Ureter (tissue), 1 donor: ENCODE measurements around the gene ARL14EP. TPM values are rescaled to one million over a fixed set of nuclear protein-coding genes. Genes with fewer than 3 reads are reported as not detected.

Source experiments
- DNase-seq: peaks from one replicate; pipeline ENCODE4 v3.0.0-alpha.2; 2020; ENCODE audit warnings: low spot score
- total RNA-seq: library from RNA; stranded (reverse); gene quantifications from one replicate; pipeline ENCODE4 v1.2.4, GENCODE V29; 2023
- donor health status: DM: yes; HTN: yes; CAD: no.

Gene ARL14EP
- total RNA-seq, 1 donor from 2014 or later, result 37.6 TPM

DNA sequence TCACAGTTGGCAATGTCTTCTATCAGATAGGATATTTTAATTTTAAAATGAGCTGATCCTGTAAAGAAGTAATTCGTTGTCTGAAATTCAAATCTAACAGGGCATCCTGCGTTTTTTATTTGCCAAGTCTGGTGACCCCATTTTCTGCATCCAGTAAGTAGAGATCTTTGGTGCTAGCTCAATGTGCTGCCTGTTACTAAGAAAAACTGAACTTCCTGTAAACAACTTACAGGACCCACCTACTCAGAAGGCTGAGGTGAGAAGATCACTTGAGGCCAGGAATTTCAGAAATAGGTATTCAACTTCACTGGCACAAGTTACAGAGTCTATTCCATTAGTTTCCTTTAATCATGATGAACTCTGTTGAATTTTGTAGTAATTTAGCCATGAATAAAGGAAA lies 4.0 kb downstream of the ARL14EP start:
- no peak for DNase-seq

GRCh38 chr11:30328681-30329080 lies 5.8 kb downstream of the ARL14EP start:
- DNase-seq, result no peak

- DNase-seq, result no peak
Measured at GRCh38 chr11:30329150-30329940, 6.4 kb downstream of the ARL14EP start.

GRCh38 chr11:30333405-30333804 lies 10.5 kb downstream of the ARL14EP start:
- DNase-seq, result no peak

GRCh38 chr11:30342736-30343166 lies 19.8 kb downstream of the ARL14EP start:
- DNase-seq, result no peak

DNA sequence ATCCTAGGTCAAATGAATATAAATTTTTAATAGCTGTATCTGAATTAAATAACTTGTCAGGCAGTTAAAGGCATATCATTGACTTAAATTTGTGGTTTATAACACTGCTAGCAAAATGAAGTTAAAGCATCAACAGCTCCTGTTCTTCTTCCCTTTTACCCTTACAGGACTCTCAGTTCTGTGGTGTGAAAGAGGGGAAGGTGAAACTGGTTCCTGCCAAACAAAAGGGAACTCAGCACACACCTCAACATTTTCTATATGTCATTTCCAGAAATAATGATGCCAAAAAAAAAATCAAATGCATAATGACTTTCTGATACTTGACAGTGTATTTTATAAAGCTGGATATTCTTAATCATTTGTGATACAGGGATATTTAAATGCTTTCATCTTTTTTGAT lies 21.2 kb downstream of the ARL14EP start:
- no peak for DNase-seq

GRCh38 chr11:30345644-30346043 lies 22.7 kb downstream of the ARL14EP start:
- no peak for DNase-seq

DNA sequence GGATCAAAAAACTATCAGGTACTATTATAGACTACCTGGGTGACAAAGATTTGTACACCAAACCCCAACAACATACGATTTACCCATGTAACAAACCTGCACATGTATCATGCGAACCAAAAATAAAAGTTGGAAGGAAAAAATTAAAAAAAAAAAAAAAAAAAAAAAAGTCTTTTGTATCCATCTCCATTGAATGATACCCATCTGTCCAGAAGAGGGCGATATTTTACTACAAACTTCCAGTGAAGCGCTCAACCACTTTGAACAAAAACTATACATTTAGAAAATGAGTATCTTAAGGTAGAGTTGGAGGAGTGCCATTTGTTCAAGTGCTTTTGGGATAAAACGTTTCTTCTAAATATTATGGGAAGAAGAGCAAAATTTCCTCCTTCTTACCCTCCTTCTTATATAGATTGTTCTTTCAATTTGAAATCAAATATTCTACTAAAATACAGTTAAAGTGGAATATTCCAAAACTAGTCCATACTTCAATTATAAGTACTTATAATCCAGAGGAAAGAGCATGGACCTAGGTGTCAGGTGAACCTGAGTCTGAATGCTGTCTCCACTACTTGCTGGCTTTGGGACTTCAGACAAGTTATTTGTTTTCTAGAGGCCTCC lies 23.3 kb downstream of the ARL14EP start:
- no peak for DNase-seq

DNA sequence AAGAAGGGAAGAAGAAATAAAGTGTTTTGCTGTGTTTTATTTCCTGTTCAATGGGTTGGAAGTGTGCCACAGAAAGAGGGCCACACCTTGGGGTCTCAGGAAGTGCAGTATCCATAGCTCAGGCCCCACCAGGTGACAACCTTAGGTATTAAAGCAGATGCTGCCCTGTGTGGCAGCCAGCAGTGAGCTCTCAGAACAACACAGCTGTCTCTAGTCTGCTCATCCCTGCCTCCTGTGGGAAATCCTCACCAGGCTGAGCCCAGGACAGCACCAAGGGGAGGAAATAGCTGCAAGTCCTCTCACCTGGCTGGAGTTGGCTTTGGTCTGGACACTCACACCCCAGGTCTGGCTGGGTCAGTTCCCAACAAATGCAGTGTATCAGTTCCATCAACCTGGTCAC lies 25.1 kb downstream of the ARL14EP start:
- DNase-seq, result no peak

DNA sequence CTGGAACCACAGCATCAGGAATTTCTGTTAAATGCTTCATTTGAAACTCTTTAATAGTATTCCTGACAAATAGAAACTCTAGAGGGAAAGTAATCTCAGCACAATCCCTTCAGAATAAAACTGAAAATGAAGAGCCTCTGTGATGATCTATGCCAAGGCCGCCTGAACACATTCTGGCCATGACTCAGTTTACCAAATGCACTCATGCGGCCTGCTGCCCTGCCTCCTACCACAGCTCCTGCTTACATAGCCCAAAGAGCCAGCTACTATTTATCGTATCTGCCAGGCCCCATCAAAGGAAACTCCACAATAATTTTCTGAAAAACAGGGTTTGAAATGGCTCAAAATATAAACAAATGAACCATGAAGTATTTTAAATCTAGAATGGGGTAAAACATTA lies 27.0 kb downstream of the ARL14EP start:
- no peak for DNase-seq

DNA sequence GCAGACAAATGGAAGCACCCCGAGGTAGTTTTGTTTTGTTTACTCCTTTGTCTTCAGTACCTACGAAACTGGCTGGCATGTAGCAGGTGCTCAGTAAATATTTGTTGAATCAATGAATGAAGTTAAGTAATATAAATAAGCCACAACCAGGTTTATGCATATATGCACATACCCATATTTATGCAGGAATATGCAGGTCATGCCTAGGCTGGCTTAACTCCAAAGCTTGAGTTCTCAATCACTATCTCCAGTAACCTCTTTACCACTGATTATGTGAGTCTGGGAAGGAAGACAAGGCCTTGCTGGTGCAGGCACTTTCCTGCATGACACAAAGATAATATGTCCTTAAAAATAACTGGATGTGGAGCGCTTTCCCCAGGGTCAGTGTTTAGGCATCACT lies 27.5 kb downstream of the ARL14EP start:
- no peak for DNase-seq

GRCh38 chr11:30351061-30351460 lies 28.2 kb downstream of the ARL14EP start:
- DNase-seq, result no peak

- DNase-seq, result no peak
Measured at GRCh38 chr11:30356391-30356790, 33.5 kb downstream of the ARL14EP start.

GRCh38 chr11:30357872-30358271 lies 35.0 kb downstream of the ARL14EP start:
- no peak for DNase-seq

- no peak for DNase-seq
Measured at GRCh38 chr11:30358536-30358935, 35.6 kb downstream of the ARL14EP start.

DNA sequence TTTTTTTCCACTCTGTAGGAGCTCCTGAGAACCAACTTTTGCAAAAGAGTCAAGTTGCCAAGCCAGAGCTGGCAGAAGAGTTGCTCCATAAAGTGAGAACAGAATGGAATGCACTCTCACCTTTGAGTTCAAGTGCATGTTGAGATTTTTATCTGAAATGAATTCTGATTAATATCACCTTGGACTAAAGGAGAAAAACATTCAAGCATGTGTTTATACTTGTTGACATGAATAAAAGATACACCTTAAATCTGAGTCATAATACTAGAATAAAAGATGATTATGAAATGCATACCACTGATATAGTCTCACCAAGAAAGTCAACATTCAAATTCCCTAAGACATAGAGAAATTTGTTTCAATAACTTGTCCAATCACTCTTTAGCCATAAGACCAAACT lies 37.8 kb downstream of the ARL14EP start:
- DNase-seq, result no peak

- DNase-seq, result no peak
Measured at GRCh38 chr11:30364139-30364836, 41.4 kb downstream of the ARL14EP start.

DNA sequence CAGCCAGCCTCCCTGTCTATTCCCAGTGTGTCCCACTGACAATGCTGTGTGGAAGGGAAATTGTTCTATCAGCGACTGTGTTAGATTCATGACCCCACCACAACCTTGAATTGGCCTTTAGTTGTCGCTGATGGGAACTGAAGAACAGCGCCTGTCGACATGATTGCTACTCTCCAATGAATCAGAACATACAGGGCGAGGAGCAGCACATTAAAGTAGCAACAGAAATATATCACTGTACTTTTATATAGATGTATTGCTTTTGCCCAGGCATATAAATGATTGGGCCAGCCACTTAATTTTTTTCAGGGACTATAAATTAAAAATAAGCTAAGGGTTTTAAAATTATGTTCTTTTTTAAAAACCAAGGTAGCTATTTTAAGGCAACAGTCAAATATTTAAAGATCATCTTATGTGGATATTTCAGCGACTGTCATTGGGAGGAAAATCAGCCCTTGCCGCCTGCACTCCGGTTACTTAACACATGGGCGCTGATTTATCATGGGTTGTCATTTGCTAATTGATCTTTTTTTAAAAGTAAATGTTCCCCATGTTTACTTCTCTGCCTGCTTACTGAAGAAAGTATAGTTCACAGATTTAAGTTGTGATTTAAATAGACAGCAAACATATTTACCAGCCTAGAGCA lies 42.1 kb downstream of the ARL14EP start:
- DNase-seq, result no peak

DNA sequence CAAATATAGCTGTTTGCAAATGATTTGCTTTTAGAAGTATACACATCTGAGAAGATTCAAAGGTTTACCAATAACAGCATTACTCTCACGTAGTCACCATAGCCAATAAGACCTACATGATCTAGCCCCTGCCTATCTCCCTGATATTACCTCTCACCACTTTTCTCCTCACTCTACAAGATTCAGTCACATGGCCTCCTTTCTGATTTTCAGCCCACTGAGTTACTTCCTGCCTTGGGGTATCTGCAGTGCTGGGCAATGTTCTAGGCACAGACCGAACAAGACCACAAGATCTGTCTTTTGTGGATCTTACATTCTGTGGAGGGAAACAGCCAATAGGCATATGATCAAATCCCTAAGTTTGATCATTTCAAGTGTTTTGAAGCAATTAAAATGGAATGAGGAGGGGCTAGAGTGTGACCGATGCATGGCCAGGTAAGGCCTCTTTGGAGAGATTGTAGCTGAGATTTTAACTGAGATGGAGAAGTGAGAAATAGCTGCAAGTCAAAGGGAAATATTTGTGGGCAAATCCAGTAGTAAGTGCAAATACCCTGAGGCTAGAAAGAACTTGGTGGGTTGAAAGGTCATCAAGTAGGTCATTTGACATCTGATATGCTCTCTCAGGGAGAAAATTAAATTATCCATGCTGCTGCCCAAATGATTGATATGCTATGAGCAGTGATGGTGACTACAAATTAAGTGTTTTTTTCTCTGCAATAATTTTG lies 43.1 kb downstream of the ARL14EP start:
- no peak for DNase-seq

GRCh38 chr11:30368394-30368793 lies 45.5 kb downstream of the ARL14EP start:
- no peak for DNase-seq

DNA sequence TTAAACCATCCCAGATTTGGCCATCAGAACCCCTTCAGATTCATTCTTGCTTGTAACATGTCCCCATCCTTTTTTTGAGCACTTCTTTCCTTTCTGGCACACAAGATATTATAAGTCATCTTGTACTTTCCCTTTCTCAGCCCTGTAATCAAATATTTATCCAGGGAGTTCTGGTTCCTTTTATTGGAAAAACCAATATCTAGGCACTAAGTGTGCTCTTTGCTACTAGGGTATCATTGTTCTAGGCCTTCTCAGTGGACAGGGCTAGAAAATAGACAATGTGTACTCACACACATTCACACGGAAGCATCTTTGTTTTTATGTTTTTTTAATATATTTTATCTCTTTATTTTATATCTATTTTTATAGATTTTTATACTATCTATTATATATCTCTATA lies 47.3 kb downstream of the ARL14EP start:
- DNase-seq, result no peak

DNA sequence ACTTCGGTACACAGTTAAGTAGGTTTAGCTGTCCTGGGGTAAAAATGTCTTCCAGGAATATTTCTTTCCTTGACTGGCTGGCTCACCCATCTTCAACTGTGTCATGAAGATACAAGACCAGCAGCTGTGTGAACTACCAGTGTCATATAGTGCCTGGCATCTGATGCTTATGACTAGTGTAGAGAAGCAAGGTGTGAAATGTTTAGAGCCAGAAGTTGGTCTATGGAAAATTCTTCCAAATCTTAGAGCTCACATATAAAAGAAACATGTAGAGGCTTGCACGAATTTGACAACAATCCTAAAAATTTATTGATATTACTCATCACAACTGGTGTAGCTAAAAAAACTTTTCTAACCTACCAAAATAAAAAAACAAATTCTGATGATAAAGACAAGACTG lies 54.4 kb downstream of the ARL14EP start:
- DNase-seq, result no peak
